ENCODE measurements around the gene ZNF432. TPM values are rescaled to one million over a fixed set of nuclear protein-coding genes. Genes with fewer than 3 reads are reported as not detected.

The ZNF432 gene
- total and polyA plus RNA-seq, 2 of the 13 experiments (the other 11 are each of a cell fraction or from before 2014, with no cell fraction given), result 4.1 to 8.7 TPM

DNA sequence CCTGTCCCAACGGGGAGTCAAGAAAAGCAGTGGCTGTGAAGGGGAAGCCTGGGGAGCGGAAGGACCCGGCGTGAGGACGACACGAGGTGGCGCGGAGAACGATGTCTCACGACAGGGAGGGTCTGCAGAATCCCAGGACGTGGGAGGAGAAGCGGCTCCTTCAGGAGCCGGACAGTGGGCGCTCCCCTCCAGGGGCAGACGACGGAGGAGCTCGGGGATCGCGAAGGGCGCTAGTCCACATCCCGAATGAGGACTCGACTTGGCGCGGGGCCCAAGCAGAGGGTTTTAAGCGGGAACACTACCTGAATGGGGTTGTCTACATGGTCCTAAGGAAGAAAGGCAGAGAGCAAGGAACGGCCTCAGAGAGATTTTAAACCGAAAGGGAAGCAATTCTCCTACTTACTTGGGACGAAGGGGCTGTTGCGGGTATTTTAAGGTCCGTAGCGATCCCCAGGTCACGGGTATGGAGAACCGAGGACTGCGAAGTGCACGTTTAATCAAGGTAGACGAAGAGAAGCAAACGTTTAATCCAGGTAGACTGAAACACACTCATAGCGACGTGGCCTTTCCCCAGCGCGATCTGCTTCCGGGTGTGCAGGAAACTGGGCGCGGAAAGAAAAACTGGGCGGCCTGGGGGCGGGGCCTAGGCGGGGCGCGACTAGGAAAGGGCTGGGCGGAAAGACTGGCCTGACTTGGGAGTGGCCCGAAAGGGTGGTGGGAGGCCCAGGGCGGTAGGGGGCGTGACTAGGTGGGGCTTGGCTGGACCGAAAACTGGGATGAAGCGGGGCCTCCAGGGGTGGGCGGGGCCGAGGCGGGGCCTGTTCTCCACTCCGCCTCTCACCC lies 46.8 kb upstream of the ZNF432 start, which contains the start of gene ZNF841 (continued):
- TF ChIP-seq, protein P1, sequence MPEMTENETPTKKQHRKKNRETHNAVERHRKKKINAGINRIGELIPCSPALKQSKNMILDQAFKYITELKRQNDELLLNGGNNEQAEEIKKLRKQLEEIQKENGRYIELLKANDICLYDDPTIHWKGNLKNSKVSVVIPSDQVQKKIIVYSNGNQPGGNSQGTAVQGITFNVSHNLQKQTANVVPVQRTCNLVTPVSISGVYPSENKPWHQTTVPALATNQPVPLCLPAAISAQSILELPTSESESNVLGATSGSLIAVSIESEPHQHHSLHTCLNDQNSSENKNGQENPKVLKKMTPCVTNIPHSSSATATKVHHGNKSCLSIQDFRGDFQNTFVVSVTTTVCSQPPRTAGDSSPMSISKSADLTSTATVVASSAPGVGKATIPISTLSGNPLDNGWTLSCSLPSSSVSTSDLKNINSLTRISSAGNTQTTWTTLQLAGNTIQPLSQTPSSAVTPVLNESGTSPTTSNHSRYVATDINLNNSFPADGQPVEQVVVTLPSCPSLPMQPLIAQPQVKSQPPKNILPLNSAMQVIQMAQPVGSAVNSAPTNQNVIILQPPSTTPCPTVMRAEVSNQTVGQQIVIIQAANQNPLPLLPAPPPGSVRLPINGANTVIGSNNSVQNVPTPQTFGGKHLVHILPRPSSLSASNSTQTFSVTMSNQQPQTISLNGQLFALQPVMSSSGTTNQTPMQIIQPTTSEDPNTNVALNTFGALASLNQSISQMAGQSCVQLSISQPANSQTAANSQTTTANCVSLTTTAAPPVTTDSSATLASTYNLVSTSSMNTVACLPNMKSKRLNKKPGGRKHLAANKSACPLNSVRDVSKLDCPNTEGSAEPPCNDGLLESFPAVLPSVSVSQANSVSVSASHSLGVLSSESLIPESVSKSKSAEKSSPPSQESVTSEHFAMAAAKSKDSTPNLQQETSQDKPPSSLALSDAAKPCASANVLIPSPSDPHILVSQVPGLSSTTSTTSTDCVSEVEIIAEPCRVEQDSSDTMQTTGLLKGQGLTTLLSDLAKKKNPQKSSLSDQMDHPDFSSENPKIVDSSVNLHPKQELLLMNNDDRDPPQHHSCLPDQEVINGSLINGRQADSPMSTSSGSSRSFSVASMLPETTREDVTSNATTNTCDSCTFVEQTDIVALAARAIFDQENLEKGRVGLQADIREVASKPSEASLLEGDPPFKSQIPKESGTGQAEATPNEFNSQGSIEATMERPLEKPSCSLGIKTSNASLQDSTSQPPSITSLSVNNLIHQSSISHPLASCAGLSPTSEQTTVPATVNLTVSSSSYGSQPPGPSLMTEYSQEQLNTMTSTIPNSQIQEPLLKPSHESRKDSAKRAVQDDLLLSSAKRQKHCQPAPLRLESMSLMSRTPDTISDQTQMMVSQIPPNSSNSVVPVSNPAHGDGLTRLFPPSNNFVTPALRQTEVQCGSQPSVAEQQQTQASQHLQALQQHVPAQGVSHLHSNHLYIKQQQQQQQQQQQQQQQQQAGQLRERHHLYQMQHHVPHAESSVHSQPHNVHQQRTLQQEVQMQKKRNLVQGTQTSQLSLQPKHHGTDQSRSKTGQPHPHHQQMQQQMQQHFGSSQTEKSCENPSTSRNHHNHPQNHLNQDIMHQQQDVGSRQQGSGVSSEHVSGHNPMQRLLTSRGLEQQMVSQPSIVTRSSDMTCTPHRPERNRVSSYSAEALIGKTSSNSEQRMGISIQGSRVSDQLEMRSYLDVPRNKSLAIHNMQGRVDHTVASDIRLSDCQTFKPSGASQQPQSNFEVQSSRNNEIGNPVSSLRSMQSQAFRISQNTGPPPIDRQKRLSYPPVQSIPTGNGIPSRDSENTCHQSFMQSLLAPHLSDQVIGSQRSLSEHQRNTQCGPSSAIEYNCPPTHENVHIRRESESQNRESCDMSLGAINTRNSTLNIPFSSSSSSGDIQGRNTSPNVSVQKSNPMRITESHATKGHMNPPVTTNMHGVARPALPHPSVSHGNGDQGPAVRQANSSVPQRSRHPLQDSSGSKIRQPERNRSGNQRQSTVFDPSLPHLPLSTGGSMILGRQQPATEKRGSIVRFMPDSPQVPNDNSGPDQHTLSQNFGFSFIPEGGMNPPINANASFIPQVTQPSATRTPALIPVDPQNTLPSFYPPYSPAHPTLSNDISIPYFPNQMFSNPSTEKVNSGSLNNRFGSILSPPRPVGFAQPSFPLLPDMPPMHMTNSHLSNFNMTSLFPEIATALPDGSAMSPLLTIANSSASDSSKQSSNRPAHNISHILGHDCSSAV (CRISPR knock-in tag; IDR thresholded peaks at IDR 0.05; ENCODE audit: borderline replicate concordance), result no peak
- no peak for TF ChIP-seq ARNT (IDR thresholded peaks at IDR 0.05)
- no peak for TF ChIP-seq ZNF766 (CRISPR knock-in tag; IDR thresholded peaks at IDR 0.05; ENCODE audit: borderline replicate concordance)
- TF ChIP-seq, protein P2, sequence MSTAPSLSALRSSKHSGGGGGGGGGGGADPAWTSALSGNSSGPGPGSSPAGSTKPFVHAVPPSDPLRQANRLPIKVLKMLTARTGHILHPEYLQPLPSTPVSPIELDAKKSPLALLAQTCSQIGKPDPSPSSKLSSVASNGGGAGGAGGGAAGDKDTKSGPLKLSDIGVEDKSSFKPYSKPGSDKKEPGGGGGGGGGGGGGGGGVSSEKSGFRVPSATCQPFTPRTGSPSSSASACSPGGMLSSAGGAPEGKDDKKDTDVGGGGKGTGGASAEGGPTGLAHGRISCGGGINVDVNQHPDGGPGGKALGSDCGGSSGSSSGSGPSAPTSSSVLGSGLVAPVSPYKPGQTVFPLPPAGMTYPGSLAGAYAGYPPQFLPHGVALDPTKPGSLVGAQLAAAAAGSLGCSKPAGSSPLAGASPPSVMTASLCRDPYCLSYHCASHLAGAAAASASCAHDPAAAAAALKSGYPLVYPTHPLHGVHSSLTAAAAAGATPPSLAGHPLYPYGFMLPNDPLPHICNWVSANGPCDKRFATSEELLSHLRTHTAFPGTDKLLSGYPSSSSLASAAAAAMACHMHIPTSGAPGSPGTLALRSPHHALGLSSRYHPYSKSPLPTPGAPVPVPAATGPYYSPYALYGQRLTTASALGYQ (CRISPR knock-in tag; IDR thresholded peaks at IDR 0.05), result 0 out of 2 replicates have a peak, but pooled peaks have one; percentile 23
- no peak for TF ChIP-seq BCL6 (CRISPR knock-in tag; IDR thresholded peaks at IDR 0.05)
- peak; percentile 81 for TF ChIP-seq GATAD1 (CRISPR knock-in tag; IDR thresholded peaks at IDR 0.05)
- no peak for TF ChIP-seq ARHGAP35 (CRISPR knock-in tag; IDR thresholded peaks at IDR 0.05; ENCODE audit: borderline replicate concordance)
- TF ChIP-seq, protein P3, sequence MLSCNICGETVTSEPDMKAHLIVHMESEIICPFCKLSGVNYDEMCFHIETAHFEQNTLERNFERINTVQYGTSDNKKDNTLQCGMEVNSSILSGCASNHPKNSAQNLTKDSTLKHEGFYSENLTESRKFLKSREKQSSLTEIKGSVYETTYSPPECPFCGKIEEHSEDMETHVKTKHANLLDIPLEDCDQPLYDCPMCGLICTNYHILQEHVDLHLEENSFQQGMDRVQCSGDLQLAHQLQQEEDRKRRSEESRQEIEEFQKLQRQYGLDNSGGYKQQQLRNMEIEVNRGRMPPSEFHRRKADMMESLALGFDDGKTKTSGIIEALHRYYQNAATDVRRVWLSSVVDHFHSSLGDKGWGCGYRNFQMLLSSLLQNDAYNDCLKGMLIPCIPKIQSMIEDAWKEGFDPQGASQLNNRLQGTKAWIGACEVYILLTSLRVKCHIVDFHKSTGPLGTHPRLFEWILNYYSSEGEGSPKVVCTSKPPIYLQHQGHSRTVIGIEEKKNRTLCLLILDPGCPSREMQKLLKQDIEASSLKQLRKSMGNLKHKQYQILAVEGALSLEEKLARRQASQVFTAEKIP (CRISPR knock-in tag; IDR thresholded peaks at IDR 0.05; ENCODE audit: borderline replicate concordance), result no peak
- no peak for TF ChIP-seq SRSF9 (IDR thresholded peaks at IDR 0.05; ENCODE audit: borderline replicate concordance, insufficient read depth, low read depth, low read length, poor library complexity, severe bottlenecking)
- TF ChIP-seq, protein P4, sequence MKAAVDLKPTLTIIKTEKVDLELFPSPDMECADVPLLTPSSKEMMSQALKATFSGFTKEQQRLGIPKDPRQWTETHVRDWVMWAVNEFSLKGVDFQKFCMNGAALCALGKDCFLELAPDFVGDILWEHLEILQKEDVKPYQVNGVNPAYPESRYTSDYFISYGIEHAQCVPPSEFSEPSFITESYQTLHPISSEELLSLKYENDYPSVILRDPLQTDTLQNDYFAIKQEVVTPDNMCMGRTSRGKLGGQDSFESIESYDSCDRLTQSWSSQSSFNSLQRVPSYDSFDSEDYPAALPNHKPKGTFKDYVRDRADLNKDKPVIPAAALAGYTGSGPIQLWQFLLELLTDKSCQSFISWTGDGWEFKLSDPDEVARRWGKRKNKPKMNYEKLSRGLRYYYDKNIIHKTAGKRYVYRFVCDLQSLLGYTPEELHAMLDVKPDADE (CRISPR knock-in tag; IDR thresholded peaks at IDR 0.05), result no peak
- TF ChIP-seq TRIM22 (IDR thresholded peaks at IDR 0.05), result no peak
- no peak for TF ChIP-seq GFI1 (CRISPR knock-in tag; IDR thresholded peaks at IDR 0.05; ENCODE audit: borderline replicate concordance)
- no peak for TF ChIP-seq ZNF75D (CRISPR knock-in tag; IDR thresholded peaks at IDR 0.05; ENCODE audit: borderline replicate concordance)
